SW480 (cell line): Measurements from ENCODE around the gene ACSF3.

Experiments used
- DNase-seq: peaks from one replicate; pipeline ENCODE4 v3.0.0-alpha.2; 2016; ENCODE audit warnings: low spot score

ACSF3 gene

DNA sequence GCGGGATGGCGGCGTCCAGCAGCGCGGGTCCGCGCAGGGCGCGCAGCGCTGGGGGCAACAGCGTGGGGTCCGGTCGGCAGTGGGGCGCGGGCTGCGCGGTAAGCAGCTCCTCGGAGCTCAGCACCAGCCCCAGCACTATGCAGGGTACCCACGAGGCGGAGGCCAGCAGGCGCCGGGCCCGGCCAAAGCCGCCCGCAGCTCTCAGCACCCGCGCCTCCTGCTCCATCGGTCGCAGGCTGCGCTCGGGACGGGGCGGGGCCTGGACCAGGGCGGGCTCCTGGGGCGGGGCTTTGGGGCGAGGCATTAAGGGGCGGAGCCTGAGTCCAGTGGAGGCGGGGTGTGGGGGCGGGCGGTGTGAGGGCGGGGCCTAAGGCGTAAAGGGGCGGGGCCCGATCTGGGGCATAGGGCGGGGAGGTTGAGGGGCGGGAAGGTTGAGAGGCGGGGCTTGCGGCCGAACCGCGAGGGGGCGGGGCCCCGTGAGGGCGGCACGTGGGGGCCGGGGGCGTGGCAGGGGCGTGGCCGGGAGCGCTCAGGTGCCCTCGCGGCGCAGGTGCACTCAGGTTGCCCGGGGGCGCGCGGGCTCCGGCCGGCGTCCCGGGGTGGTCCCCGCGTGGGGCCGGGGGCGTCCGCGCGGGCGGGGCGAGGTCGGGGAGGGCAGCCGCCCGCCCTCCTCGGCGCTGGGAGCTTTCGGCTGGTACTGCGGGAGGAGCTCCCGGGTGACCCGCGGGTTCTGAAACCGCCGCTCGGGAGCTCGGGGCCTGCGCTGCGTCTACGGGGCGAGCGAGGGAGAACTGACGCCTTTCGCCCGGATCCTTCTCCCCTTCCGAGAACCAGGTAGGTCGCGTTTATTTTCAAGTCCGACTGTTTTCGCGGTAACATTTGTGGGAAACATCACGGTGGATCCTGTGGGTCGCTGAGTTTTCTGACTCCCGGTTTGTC is 108.1 kb downstream of the ACSF3 start:
- no peak for DNase-seq

DNA sequence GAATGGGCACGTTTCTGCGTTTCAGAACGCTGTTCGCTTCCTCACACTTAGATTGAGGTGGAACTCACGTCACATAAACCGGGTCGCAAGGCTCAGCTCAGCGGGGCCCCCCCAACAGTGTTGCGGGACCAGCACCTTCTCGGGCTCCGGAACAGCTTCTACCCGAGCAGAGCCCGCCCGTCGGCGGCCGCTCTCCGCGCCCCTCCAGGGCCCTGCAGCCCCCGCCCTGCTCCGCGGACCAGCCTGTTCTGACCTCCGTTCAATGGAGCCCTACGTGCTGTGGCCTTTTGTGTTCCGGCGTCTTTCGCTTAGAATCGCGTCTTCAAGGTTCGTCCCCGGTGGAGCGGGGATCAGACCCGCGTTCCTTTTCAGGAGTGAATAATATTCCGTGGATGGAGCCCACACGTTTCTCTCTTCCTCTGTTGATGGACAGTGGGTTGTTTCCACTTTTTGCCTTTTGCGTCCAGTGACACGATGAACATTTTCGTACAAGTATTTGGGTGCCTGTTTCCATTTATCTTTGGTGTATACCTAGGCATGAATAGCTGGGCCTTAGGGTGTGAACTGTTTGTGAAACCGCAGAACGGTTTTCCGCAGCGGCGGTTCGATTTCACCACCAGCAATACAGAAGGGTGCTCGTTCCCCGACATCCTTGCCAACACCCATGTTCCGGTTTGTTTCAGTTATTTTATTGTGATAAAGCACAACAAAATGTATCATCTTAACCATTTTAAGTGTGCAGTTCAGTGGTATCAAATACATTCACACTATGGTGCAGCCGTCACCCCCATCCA is 109.0 kb downstream of the ACSF3 start:
- no peak for DNase-seq
